NB4 (cell line): ENCODE results near the gene TAF3.

Experiments used
- MYC ChIP-seq: IDR thresholded peaks from 2 replicates; pipeline ENCODE4 v1.6.1; 2011; ENCODE audit warnings: low read depth, low read length
- POLR2A ChIP-seq: IDR thresholded peaks from 2 replicates; pipeline ENCODE4 v1.6.1; 2011; ENCODE audit warnings: mild to moderate bottlenecking; ENCODE audit not compliant: insufficient read length; ENCODE audit errors: extremely low read depth
- TF ChIP-seq, protein P1 (sequence below): IDR thresholded peaks from one replicate; pipeline ENCODE4 v1.5.1; 2012; ENCODE audit warnings: low read depth, low read length

DNA sequence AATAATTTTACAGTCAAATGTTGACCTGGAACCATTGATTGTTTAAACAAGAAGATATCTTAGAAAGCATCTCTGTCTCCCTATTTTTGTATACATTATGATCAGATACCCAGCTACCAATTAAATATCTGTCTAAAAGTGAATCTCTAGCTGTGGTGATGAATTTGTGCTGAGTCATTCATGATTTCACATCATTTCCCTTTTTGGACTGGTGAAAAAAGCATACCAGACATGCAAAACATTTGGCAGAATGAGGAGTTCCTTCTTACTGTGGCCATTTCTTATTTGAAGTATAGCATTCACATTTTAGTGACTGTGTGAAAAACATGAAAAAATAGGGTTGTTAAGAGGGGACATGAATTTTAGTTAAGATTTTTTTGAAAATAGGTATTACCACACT is 138.2 kb downstream of the TAF3 start:
- TF ChIP-seq, protein P1, sequence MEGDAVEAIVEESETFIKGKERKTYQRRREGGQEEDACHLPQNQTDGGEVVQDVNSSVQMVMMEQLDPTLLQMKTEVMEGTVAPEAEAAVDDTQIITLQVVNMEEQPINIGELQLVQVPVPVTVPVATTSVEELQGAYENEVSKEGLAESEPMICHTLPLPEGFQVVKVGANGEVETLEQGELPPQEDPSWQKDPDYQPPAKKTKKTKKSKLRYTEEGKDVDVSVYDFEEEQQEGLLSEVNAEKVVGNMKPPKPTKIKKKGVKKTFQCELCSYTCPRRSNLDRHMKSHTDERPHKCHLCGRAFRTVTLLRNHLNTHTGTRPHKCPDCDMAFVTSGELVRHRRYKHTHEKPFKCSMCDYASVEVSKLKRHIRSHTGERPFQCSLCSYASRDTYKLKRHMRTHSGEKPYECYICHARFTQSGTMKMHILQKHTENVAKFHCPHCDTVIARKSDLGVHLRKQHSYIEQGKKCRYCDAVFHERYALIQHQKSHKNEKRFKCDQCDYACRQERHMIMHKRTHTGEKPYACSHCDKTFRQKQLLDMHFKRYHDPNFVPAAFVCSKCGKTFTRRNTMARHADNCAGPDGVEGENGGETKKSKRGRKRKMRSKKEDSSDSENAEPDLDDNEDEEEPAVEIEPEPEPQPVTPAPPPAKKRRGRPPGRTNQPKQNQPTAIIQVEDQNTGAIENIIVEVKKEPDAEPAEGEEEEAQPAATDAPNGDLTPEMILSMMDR, result no peak
- TF ChIP-seq POLR2A (no peak), MYC (no peak; the same call in 1 of the 2 replicates)
